Measurements from ENCODE around the gene ASXL2.

Gene ASXL2

GRCh38 chr2:25879133-25879730 is 945 bp upstream of the ASXL2 start:
- Histone ChIP-seq H3K27ac (replicated peaks) (no peak overlapping the region; the same call in 1 of the 2 replicates), H3K4me3 (replicated peaks; ENCODE audit: insufficient read depth, low read length) (no peak overlapping the region), H3K27me3 (ENCODE audit: insufficient read depth, poor library complexity, severe bottlenecking) (no peaks in the 10 kb centered on the region)
- no peak for TF ChIP-seq CTCF (IDR thresholded peaks at IDR 0.05; ENCODE audit: insufficient read depth, low read length)
- no peak for TF ChIP-seq REST (IDR thresholded peaks at IDR 0.05; ENCODE audit: insufficient replicate concordance, low read depth)
- TF ChIP-seq POLR2AphosphoS5 (IDR thresholded peaks at IDR 0.05; ENCODE audit: low read depth) = no peak
- no peak for TF ChIP-seq SPI1 (IDR thresholded peaks at IDR 0.05; ENCODE audit: borderline replicate concordance, low read depth)
- no peak for TF ChIP-seq GABPA (IDR thresholded peaks at IDR 0.05; ENCODE audit: low read depth)
- no peak for DNase-seq (ENCODE audit: low read depth in 1 of 2, low spot score in 1 of 2)

GRCh38 chr2:25877431-25878360 is 591 bp downstream of the ASXL2 start:
- TF ChIP-seq CTCF (IDR thresholded peaks at IDR 0.05; ENCODE audit: insufficient read depth, low read length) (no peak), SPI1 (IDR thresholded peaks at IDR 0.05; ENCODE audit: borderline replicate concordance, low read depth) (peak; percentile 75), REST (IDR thresholded peaks at IDR 0.05; ENCODE audit: insufficient replicate concordance, low read depth) (no peak), GABPA (IDR thresholded peaks at IDR 0.05; ENCODE audit: low read depth) (peak; percentile 8; the same call in 1 of the 2 replicates)
- H3K4me3 ChIP-seq (replicated peaks; ENCODE audit: insufficient read depth, low read length) = peak overlapping the region; percentile 93
- H3K27ac ChIP-seq (replicated peaks) = peak overlapping the region; percentile 97
- peak; percentile 56 to 66 for DNase-seq (ENCODE audit: low read depth in 1 of 2, low spot score in 1 of 2)
- no peaks in the 10 kb centered on the region for H3K27me3 ChIP-seq (ENCODE audit: insufficient read depth, poor library complexity, severe bottlenecking)

- TF ChIP-seq GABPA (IDR thresholded peaks at IDR 0.05; ENCODE audit: low read depth) (no peak), POLR2AphosphoS5 (IDR thresholded peaks at IDR 0.05; ENCODE audit: low read depth) (no peak), REST (IDR thresholded peaks at IDR 0.05; ENCODE audit: insufficient replicate concordance, low read depth) (no peak), CTCF (IDR thresholded peaks at IDR 0.05; ENCODE audit: insufficient read depth, low read length) (no peak)
- H3K27ac ChIP-seq (replicated peaks) = no peak overlapping the region
- DNase-seq (ENCODE audit: low read depth in 1 of 2, low spot score in 1 of 2) = no peak
- no peaks in the 10 kb centered on the region for H3K27me3 ChIP-seq (ENCODE audit: insufficient read depth, poor library complexity, severe bottlenecking)
- no peak overlapping the region for H3K4me3 ChIP-seq (replicated peaks; ENCODE audit: insufficient read depth, low read length)
Observed at GRCh38 chr2:25872134-25872533, 6.2 kb downstream of the ASXL2 start.
